Stomach (tissue), 9 donors: Measurements from ENCODE around the gene HSPB6. TPM values are rescaled to one million over a fixed set of nuclear protein-coding genes. Genes with fewer than 3 reads are reported as not detected.

Experiments
- DNase-seq, 2 donors: peaks; one replicate each; pipeline versions ENCODE4 v3.0.0 to v3.0.0-alpha.2; 2013 to 2019
- H3K27ac ChIP-seq, 5 donors: fragments of 200-600 bp in 4 of 5; sonication (generic) in 4 of 5; one replicate each; pipeline ENCODE4 v1.5.1; 2013 to 2019; ENCODE audit warnings: mild to moderate bottlenecking in 1 of 5, moderate library complexity in 1 of 5
- H3K27me3 ChIP-seq, 3 donors: fragments of 200-600 bp; sonication (generic); one replicate each; pipeline ENCODE4 v1.5.1; 2017 to 2019; ENCODE audit warnings: mixed run types in 1 of 3
- H3K36me3 ChIP-seq, 4 donors: fragments of 200-600 bp; sonication (generic); 1 replicate in 3 of 4; 2 replicates in 1 of 4; pipeline ENCODE4 v1.5.1; 2016 to 2019
- H3K4me1 ChIP-seq, 4 donors: fragments of 200-600 bp; sonication (generic); one replicate each; pipeline ENCODE4 v1.5.1; 2016 to 2019
- H3K4me3 ChIP-seq, 4 donors: fragments of 200-600 bp; sonication (generic) in 3 of 4; one replicate each; pipeline ENCODE4 v1.5.1; 2016 to 2019; ENCODE audit warnings: mild to moderate bottlenecking in 1 of 4
- H3K9me3 ChIP-seq, 4 donors: fragments of 200-600 bp; sonication (generic); one replicate each; pipeline ENCODE4 v1.5.1; 2016 to 2019
- EP300 ChIP-seq: sonication (generic); formaldehyde crosslinking; IDR thresholded peaks from one replicate; pipeline ENCODE4 v1.6.1; 2017; ENCODE audit warnings: antibody characterized with exemption
- POLR2A ChIP-seq, 4 donors: fragments of 450-650 bp; IDR thresholded peaks; one replicate each; pipeline ENCODE4 v1.6.1; 2016; ENCODE audit warnings: antibody characterized with exemption in 4 of 4, control low read depth in 2 of 4, mild to moderate bottlenecking in 1 of 4, moderate library complexity in 1 of 4
- POLR2AphosphoS5 ChIP-seq, 3 donors: sonication (generic); formaldehyde crosslinking; IDR thresholded peaks; one replicate each; pipeline ENCODE4 v1.6.1; 2016; ENCODE audit warnings: antibody characterized with exemption in 3 of 3
- WGBS, 5 donors: extraction: QIAGEN DNeasy Blood & Tissue Kit in 3 of 5; methylation state at CpG; one replicate each; pipeline versions ENCODE4 v1.1.5 to v1.1.7; 2013 to 2018; 5-methylcytosine and 5-hydroxymethylcytosine counted together
- intact Hi-C: fragments of 100-400 bp; cut with DNase I; formaldehyde crosslinking; loops from one replicate; pipeline ENCODE4 v1.15.1; 2023; ENCODE audit warnings: low total_unique reads
- polyA plus RNA-seq, 3 donors: library from polyadenylated mRNA; stranded (reverse); fragments of 200-250 nt; gene quantifications; one replicate each; pipeline ENCODE4 v1.2.3, GENCODE V29; 2013
- total RNA-seq, 5 donors: library from RNA; depleted of rRNA; stranded (reverse); fragments of >200 nt; gene quantifications; one replicate each; pipeline versions ENCODE4 v1.1.0 to v1.2.3, GENCODE V29; 2014 to 2016
- TF ChIP-seq, protein P1 (sequence below), 7 experiments: fragments of 450-650 bp in 4 of 7; fragments of 200-600 bp in 3 of 7; sonication (generic) in 3 of 7; IDR thresholded peaks; one replicate each; pipeline ENCODE4 v1.5.1; 2016 to 2019; ENCODE audit warnings: antibody characterized with exemption in 7 of 7, control low read depth in 2 of 7, mild to moderate bottlenecking in 1 of 7
- donor health status: healthy with polysubstance abuse.
- donor health status: Bipolar disorder and iron deficiency.
- donor health status: healthy.

HSPB6 gene
- total and polyA plus RNA-seq, 8 donors: 25.0 to 492 (median 81.0) TPM

DNA sequence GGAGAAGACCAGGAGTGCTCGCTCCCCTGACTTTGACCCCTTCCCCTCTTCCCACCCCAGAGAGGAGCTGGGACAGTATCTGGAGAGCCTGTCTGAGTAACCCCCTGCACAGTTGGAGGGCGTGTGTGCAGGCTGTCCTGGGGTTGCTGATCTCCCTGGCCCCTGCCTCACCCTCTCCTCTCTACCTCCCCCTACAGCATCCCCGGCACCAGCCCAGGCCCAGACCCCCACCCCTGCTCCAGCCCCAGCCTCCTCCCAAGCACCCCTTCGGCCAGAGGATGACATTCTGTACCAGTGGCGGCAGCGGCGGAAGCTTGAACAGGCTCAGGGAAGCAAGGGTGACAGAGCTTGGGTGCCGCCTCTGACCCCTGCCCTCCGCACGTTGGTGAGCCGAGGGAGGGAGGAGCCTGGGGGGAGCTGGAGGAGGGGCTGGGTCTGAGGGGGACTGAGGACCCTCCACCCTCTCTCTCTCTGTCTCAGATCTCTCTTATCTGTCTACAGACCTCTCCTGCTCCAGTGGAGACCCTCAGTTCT lies 9.8 kb upstream of the HSPB6 start:
- H3K27me3 ChIP-seq: no peaks in the 10 kb centered on the region
- peaks cover 17 to 74% (median 64%) of the 10 kb centered on the region in 4 donors for H3K36me3 ChIP-seq
- WGBS, 5 donors: 79 to 85% (median 82%) methylated on average over 10 to 11 of the region's 11 CpGs
- H3K9me3 ChIP-seq: no peaks in the 10 kb centered on the region
- no peak overlapping the region for H3K27ac ChIP-seq
- peaks cover 0 to 9% (median 0%) of the 10 kb centered on the region in 4 donors for H3K4me1 ChIP-seq
- intact Hi-C loops: no loop called here
- TF ChIP-seq, protein P1, sequence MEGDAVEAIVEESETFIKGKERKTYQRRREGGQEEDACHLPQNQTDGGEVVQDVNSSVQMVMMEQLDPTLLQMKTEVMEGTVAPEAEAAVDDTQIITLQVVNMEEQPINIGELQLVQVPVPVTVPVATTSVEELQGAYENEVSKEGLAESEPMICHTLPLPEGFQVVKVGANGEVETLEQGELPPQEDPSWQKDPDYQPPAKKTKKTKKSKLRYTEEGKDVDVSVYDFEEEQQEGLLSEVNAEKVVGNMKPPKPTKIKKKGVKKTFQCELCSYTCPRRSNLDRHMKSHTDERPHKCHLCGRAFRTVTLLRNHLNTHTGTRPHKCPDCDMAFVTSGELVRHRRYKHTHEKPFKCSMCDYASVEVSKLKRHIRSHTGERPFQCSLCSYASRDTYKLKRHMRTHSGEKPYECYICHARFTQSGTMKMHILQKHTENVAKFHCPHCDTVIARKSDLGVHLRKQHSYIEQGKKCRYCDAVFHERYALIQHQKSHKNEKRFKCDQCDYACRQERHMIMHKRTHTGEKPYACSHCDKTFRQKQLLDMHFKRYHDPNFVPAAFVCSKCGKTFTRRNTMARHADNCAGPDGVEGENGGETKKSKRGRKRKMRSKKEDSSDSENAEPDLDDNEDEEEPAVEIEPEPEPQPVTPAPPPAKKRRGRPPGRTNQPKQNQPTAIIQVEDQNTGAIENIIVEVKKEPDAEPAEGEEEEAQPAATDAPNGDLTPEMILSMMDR (IDR thresholded peaks at IDR 0.05): no peak
- TF ChIP-seq POLR2AphosphoS5 (IDR thresholded peaks at IDR 0.05): no peak
- no peak for TF ChIP-seq POLR2A (IDR thresholded peaks at IDR 0.05)
- TF ChIP-seq EP300: no peak
- no peak overlapping the region for H3K4me3 ChIP-seq
- DNase-seq: no peak

- no peak for DNase-seq
- Histone ChIP-seq H3K27ac (no peak overlapping the region), H3K4me1 (peaks cover 0 to 20% (median 4%) of the 10 kb centered on the region in 4 donors), H3K27me3 (no peaks in the 10 kb centered on the region), H3K4me3 (no peak overlapping the region), H3K36me3 (peaks cover 17 to 80% (median 74%) of the 10 kb centered on the region in 4 donors), H3K9me3 (no peaks in the 10 kb centered on the region)
- intact Hi-C loops: no loop called here
- 88 to 96% (median 93%) methylated on average over 16 to 17 of the region's 17 CpGs for WGBS, 5 donors
- TF ChIP-seq, protein P1 (IDR thresholded peaks at IDR 0.05): no peak
- no peak for TF ChIP-seq POLR2A (IDR thresholded peaks at IDR 0.05)
- TF ChIP-seq POLR2AphosphoS5 (IDR thresholded peaks at IDR 0.05): no peak
- no peak for TF ChIP-seq EP300
Observed at GRCh38 chr19:35764432-35765315, 7.8 kb upstream of the HSPB6 start.

DNA sequence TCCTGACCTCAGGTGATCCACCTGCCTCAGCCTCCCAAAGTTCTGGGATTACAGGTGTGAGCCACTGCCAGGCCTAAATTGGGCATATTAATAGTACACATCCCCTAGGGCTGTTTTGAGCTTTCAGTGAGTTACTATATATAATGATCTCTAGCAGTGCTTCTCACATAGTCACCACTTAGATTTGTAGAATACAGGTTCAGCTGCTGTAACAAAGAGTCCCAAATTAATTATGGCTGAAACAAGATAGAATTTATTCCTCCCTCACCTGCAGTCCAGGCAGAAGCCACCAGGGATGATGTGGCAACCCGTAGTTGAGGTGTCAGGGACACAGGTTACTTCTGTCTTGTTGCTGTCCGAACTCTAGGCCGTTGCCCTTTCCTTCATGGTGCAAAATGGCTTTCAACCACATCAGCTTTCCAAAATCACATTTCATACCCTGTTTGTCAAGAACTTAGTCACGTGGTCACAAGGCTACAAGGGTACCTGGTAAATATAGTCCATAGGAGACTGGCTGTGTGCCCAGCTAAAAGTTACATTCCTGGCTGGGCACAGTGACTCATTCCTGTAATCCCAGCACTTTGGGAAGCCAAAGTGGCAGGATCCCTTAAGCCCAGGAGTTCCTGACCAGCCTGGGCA lies 4.0 kb upstream of the HSPB6 start:
- H3K27ac ChIP-seq: no peak overlapping the region
- no peaks in the 10 kb centered on the region for H3K9me3 ChIP-seq
- H3K27me3 ChIP-seq: peaks cover 0 to 11% (median 0%) of the 10 kb centered on the region in 3 donors
- H3K36me3 ChIP-seq: peaks cover 17 to 57% (median 49%) of the 10 kb centered on the region in 4 donors
- TF ChIP-seq EP300 (no peak), POLR2A (IDR thresholded peaks at IDR 0.05) (no peak), POLR2AphosphoS5 (IDR thresholded peaks at IDR 0.05) (no peak)
- TF ChIP-seq, protein P1 (IDR thresholded peaks at IDR 0.05): no peak
- no peak overlapping the region for H3K4me3 ChIP-seq
- no peak for DNase-seq
- intact Hi-C loops: no loop called here
- peaks cover 21 to 43% (median 35%) of the 10 kb centered on the region in 4 donors for H3K4me1 ChIP-seq
- WGBS, 5 donors: 81 to 87% (median 85%) methylated on average over 4 of the region's 4 CpGs

GRCh38 chr19:35759697-35760096 lies 2.9 kb upstream of the HSPB6 start:
- intact Hi-C loops: no loop called here

More at GRCh38 chr19:35759697-35760096, 2.9 kb upstream of the HSPB6 start:
- Histone ChIP-seq H3K36me3 (peaks cover 7 to 46% (median 38%) of the 10 kb centered on the region in 4 donors), H3K27ac (peak overlapping the region in 1 of 5 donors; percentile 99), H3K9me3 (no peaks in the 10 kb centered on the region), H3K27me3 (peaks cover 0 to 16% (median 0%) of the 10 kb centered on the region in 3 donors), H3K4me3 (no peak overlapping the region), H3K4me1 (peaks cover 32 to 55% (median 44%) of the 10 kb centered on the region in 4 donors)
- no peak for TF ChIP-seq POLR2AphosphoS5 (IDR thresholded peaks at IDR 0.05)
- TF ChIP-seq, protein P1 (IDR thresholded peaks at IDR 0.05): no peak
- no peak for TF ChIP-seq EP300
- TF ChIP-seq POLR2A (IDR thresholded peaks at IDR 0.05): no peak
- WGBS, 5 donors: 81 to 100% (median 94%) methylated on average over 1 to 2 of the region's 2 CpGs
- DNase-seq: no peak
